ENCODE measurements around the gene ALOX12.

DNA sequence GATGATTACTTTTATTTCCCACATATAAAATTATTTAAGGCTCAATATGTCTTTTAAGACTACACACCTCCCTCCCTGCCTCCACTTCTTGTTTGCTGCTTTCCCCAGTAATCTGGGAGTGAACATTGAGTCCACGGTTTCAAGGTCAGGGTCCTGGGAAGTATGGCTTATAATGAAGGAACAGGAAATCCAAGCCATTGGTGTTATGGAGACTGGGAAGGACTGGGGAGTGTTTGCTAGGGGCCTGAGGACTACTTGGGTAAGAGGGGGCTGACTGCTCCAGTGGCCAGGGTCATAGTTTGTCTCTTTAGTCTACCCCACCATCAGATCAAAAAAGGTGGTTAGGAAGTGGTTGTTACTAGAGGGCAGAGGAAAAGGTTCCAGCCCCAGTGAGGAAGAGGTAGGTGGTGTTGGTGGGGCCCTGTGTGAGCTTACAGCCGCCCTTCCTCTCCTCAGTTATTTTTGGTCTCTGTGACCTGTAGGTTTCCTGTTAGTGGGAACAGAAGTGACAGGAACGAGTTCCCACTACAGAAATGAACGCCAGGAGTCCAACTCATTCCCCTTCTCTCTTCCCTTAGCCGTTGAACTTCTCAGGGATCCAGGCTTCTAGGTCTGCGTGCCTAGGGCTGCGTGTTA, 39.2 kb downstream of the ALOX12 start:
- TF ChIP-seq, protein P1, sequence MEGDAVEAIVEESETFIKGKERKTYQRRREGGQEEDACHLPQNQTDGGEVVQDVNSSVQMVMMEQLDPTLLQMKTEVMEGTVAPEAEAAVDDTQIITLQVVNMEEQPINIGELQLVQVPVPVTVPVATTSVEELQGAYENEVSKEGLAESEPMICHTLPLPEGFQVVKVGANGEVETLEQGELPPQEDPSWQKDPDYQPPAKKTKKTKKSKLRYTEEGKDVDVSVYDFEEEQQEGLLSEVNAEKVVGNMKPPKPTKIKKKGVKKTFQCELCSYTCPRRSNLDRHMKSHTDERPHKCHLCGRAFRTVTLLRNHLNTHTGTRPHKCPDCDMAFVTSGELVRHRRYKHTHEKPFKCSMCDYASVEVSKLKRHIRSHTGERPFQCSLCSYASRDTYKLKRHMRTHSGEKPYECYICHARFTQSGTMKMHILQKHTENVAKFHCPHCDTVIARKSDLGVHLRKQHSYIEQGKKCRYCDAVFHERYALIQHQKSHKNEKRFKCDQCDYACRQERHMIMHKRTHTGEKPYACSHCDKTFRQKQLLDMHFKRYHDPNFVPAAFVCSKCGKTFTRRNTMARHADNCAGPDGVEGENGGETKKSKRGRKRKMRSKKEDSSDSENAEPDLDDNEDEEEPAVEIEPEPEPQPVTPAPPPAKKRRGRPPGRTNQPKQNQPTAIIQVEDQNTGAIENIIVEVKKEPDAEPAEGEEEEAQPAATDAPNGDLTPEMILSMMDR (conservative IDR thresholded peaks at IDR 0.05; ENCODE audit: low read length) = no peak
- TF ChIP-seq EZH2phosphoT487 (IDR thresholded peaks at IDR 0.05; ENCODE audit: borderline replicate concordance) = no peak

All from Loucy (cell line).